HCT116 (cell line): ENCODE data around the gene HNRNPD. TPM values are rescaled to one million over a fixed set of nuclear protein-coding genes. Genes with fewer than 3 reads are reported as not detected.

Experiments
- ATAC-seq: fragments of 200-7000 bp; cut with Tn5 transposase; 2 replicates; pipeline ENCODE4 v1.9.1; 2020; ENCODE audit warnings: mild to moderate bottlenecking, moderate library complexity
- BruUV-seq: library from RNA; stranded (reverse); fragments of 400-500 nt; replicated peaks from 2 replicates; lab custom pipeline; 2021; lab: Mats Ljungman, UMichigan
- CTCF ChIA-PET: fragments of 300-600 bp; sonication (Branson Sonifier 250); formaldehyde crosslinking; loops from one replicate; lab custom pipeline; 2021; ENCODE audit warnings: antibody characterized with exemption; lab: Charles Lee
- POLR2A ChIA-PET: fragments of 300-600, 350-600 bp; sonication (Branson Sonifier 250); formaldehyde crosslinking; loops from one replicate; lab custom pipeline; 2021; ENCODE audit warnings: antibody characterized with exemption; lab: Charles Lee
- RAD21 ChIA-PET, 2 experiments: fragments of 300-600 bp; sonication (Branson Sonifier 250); formaldehyde crosslinking; loops; one replicate each; lab custom pipeline; 2023; ENCODE audit warnings: low total read pairs in 2 of 2; ENCODE audit not compliant: uncharacterized antibody in 2 of 2, unreplicated experiment in 2 of 2, low non-redundant PET in 1 of 2; lab: Charles Lee
- DNase-seq: peaks from one replicate; pipeline ENCODE4 v3.0.0-alpha.2; 2010; ENCODE audit warnings: low read depth, low spot score
- H2AFZ ChIP-seq: fragments of 200-600 bp; shearing (Covaris generic), sonication (generic); 2 replicates; pipeline ENCODE4 v1.6.1; 2017; ENCODE audit warnings: low read depth, mixed run types, mixed read lengths, antibody characterized with exemption, low read length; ENCODE audit not compliant: poor library complexity, severe bottlenecking
- H3K27ac ChIP-seq: 2 replicates; pipeline ENCODE4 v1.5.1; 2012; ENCODE audit warnings: low read depth, low read length
- H3K27me3 ChIP-seq: fragments of 200-600 bp; sonication (generic); 2 replicates; pipeline ENCODE4 v1.6.1; 2016; ENCODE audit warnings: mixed run types, low read length, mixed read lengths; ENCODE audit not compliant: insufficient read depth
- H3K36me3 ChIP-seq, 2 experiments: fragments of 200-500 bp in 1 of 2; fragments of 200-600 bp in 1 of 2; sonication (Bioruptor generic) in 1 of 2; sonication (generic) in 1 of 2; 2 replicates each; pipeline versions ENCODE4 v1.5.1 to v1.6.1; 2014 to 2016; ENCODE audit warnings: low read length in 2 of 2, inconsistent platforms in 1 of 2, mixed read lengths in 1 of 2, mixed run types in 1 of 2; ENCODE audit not compliant: insufficient read depth in 2 of 2, control insufficient read depth in 1 of 2
- H3K4me1 ChIP-seq, 2 experiments: fragments of 200-600 bp in 1 of 2; sonication (generic) in 1 of 2; 2 replicates each; pipeline versions ENCODE4 v1.5.1 to v1.6.1; 2012 to 2017; ENCODE audit warnings: low read length in 2 of 2, inconsistent platforms in 1 of 2, mild to moderate bottlenecking in 1 of 2, mixed read lengths in 1 of 2, mixed run types in 1 of 2, moderate library complexity in 1 of 2; ENCODE audit not compliant: insufficient read depth in 2 of 2, control insufficient read depth in 1 of 2
- H3K4me2 ChIP-seq: fragments of 200-600 bp; sonication (generic); 2 replicates; pipeline ENCODE4 v1.6.1; 2017; ENCODE audit warnings: mixed run types, low read length, mixed read lengths
- H3K4me3 ChIP-seq, 2 experiments: fragments of 200-600 bp in 1 of 2; sonication (generic) in 1 of 2; replicated peaks in 1 of 2; 2 replicates each; pipeline ENCODE4 v1.5.1; 2011 to 2016; ENCODE audit warnings: low read length in 2 of 2, control low read depth in 1 of 2, low read depth in 1 of 2, mild to moderate bottlenecking in 1 of 2, mixed read lengths in 1 of 2, mixed run types in 1 of 2
- H3K79me2 ChIP-seq: fragments of 200-600 bp; sonication (generic); 2 replicates; pipeline ENCODE4 v1.6.1; 2017; ENCODE audit warnings: mild to moderate bottlenecking, mixed run types, low read length, moderate library complexity, mixed read lengths; ENCODE audit not compliant: insufficient read depth
- H3K9ac ChIP-seq: fragments of 200-600 bp; sonication (generic); 2 replicates; pipeline ENCODE4 v1.6.1; 2016; ENCODE audit warnings: low read length, mixed read lengths
- H3K9me2 ChIP-seq: fragments of 200-600 bp; sonication (generic), shearing (Covaris generic); 2 replicates; pipeline ENCODE4 v1.6.1; 2017; ENCODE audit warnings: mixed run types, mild to moderate bottlenecking, moderate library complexity; ENCODE audit not compliant: insufficient read depth
- H3K9me3 ChIP-seq, 2 experiments: fragments of 200-500 bp in 1 of 2; fragments of 200-600 bp in 1 of 2; sonication (Bioruptor generic) in 1 of 2; sonication (generic) in 1 of 2; 2 replicates each; pipeline ENCODE4 v1.6.1; 2014 to 2017; ENCODE audit warnings: low read length in 2 of 2, mixed read lengths in 2 of 2, inconsistent platforms in 1 of 2, low read depth in 1 of 2, mild to moderate bottlenecking in 1 of 2, mixed run types in 1 of 2, moderate library complexity in 1 of 2; ENCODE audit not compliant: control insufficient read depth in 1 of 2, insufficient read depth in 1 of 2
- H4K20me1 ChIP-seq: fragments of 200-600 bp; sonication (generic), shearing (Covaris generic); 2 replicates; pipeline ENCODE4 v1.6.1; 2017; ENCODE audit warnings: mixed run types, mild to moderate bottlenecking, moderate library complexity; ENCODE audit not compliant: insufficient read depth
- CBX3 ChIP-seq: IDR thresholded peaks from 2 replicates; pipeline ENCODE4 v1.6.1; 2012; ENCODE audit warnings: low read depth
- CEBPB ChIP-seq: IDR thresholded peaks from 2 replicates; pipeline ENCODE4 v1.6.1; 2012; ENCODE audit warnings: low read depth
- EGR1 ChIP-seq: IDR thresholded peaks from 2 replicates; pipeline ENCODE4 v1.6.1; 2012; ENCODE audit warnings: low read depth
- ELF1 ChIP-seq: IDR thresholded peaks from 2 replicates; pipeline ENCODE4 v1.6.1; 2012; ENCODE audit warnings: low read depth, borderline replicate concordance
- EZH2 ChIP-seq: fragments of 200-600 bp; sonication (generic); IDR thresholded peaks from 2 replicates; pipeline ENCODE4 v1.6.1; 2017; ENCODE audit warnings: antibody characterized with exemption, mixed run types
- EZH2phosphoT487 ChIP-seq: fragments of 200-600 bp; IDR thresholded peaks from 2 replicates; pipeline ENCODE4 v1.6.1; 2018; ENCODE audit warnings: antibody characterized with exemption, borderline replicate concordance
- FOSL1 ChIP-seq: IDR thresholded peaks from 2 replicates; pipeline ENCODE4 v1.6.1; 2012; ENCODE audit warnings: low read depth
- JUND ChIP-seq: IDR thresholded peaks from 2 replicates; pipeline ENCODE4 v1.6.1; 2012
- POLR2AphosphoS5 ChIP-seq: IDR thresholded peaks from 2 replicates; pipeline ENCODE4 v1.6.1; 2011; ENCODE audit warnings: mild to moderate bottlenecking, low read depth, low read length, moderate library complexity
- RAD21 ChIP-seq: IDR thresholded peaks from 2 replicates; pipeline ENCODE4 v1.6.1; 2012; ENCODE audit warnings: low read depth, mild to moderate bottlenecking
- SP1 ChIP-seq: IDR thresholded peaks from 2 replicates; pipeline ENCODE4 v1.6.1; 2012; ENCODE audit warnings: low read depth
- SRF ChIP-seq: IDR thresholded peaks from 2 replicates; pipeline ENCODE4 v1.6.1; 2012; ENCODE audit warnings: low read depth
- YY1 ChIP-seq: IDR thresholded peaks from 2 replicates; pipeline ENCODE4 v1.6.1; 2011; ENCODE audit warnings: low read length, low read depth, moderate library complexity, mild to moderate bottlenecking; ENCODE audit not compliant: insufficient replicate concordance; ENCODE audit errors: extremely low read depth
- ZFX ChIP-seq: fragments of 450-650 bp; IDR thresholded peaks from 2 replicates; pipeline ENCODE4 v1.6.1; 2017
- ZNF274 ChIP-seq: fragments of 200-500 bp; sonication (Bioruptor generic); IDR thresholded peaks from 2 replicates; pipeline ENCODE4 v1.6.1; 2014; ENCODE audit warnings: mild to moderate bottlenecking, low read depth, low read length, inconsistent platforms
- intact Hi-C: fragments of 100-400 bp; cut with micrococcal nuclease; formaldehyde crosslinking; loops from 2 replicates; pipeline ENCODE4 v1.10.0; 2022
- total RNA-seq: library from RNA; stranded (reverse); gene quantifications from one replicate; pipeline ENCODE4 v1.2.1, GENCODE V29; 2021; ENCODE audit not compliant: unreplicated experiment
- TF ChIP-seq, protein P1 (sequence below): IDR thresholded peaks from 2 replicates; pipeline ENCODE4 v1.6.1; 2011; ENCODE audit warnings: mild to moderate bottlenecking, low read length, moderate library complexity; ENCODE audit not compliant: insufficient replicate concordance; ENCODE audit errors: extremely low read depth
- TF ChIP-seq, protein P2 (sequence below): IDR thresholded peaks from 2 replicates; pipeline ENCODE4 v1.6.1; 2012
- TF ChIP-seq, protein P3 (sequence below), 3 experiments: fragments of 200-600 bp in 1 of 3; sonication (generic) in 1 of 3; IDR thresholded peaks in 2 of 3; conservative IDR thresholded peaks in 1 of 3; 2 replicates each; pipeline ENCODE4 v1.5.1; 2012 to 2017; ENCODE audit warnings: low read depth in 2 of 3, low read length in 2 of 3, antibody characterized with exemption in 1 of 3, borderline replicate concordance in 1 of 3, control low read depth in 1 of 3, mild to moderate bottlenecking in 1 of 3, mixed read lengths in 1 of 3, mixed run types in 1 of 3, moderate library complexity in 1 of 3; ENCODE audit not compliant: insufficient read depth in 1 of 3
- TF ChIP-seq, protein P4 (sequence below): IDR thresholded peaks from 2 replicates; pipeline ENCODE4 v1.6.1; 2012
- TF ChIP-seq, protein P5 (sequence below): IDR thresholded peaks from 2 replicates; pipeline ENCODE4 v1.6.1; 2012; ENCODE audit warnings: low read depth

Gene HNRNPD
- total RNA-seq, 1 experiment from 2014 or later: 357 TPM

DNA sequence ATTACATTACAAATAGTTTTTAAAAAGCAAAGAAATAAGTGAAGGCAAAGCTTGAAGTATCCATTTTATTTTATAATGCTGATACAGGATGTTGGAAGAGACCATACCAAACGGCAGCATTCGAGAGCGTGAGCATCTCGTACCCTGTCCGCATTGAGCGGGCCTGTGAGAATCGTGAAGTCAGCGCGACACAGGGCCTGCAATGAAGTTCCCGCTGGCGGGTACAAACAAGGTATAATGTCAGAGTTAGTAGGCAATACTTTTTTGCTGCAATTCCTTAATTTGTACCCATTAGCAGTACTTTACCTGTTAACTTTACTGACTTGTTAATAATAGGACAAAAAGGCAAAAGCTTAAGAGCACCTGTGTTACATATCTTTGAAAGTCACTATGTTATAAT is 19.0 kb downstream of the HNRNPD start:
- BruUV-seq: no TSS peak
- intact Hi-C loops: loop anchor here (10.0 kb wide), 1 partner anchor 890 kb away; no protein-coding TSS in a partner anchor
- H2AFZ ChIP-seq: no peak overlapping the region
- POLR2A ChIA-PET: interaction anchor here (0.5 to 1.1 kb wide), 3 partner anchors 16 to 647 kb away, joined by 3 to 6 read pairs (median 3); no protein-coding TSS in a partner anchor
- no peak overlapping the region for H3K4me3 ChIP-seq
- no peak for DNase-seq
- H3K4me2 ChIP-seq: no peak overlapping the region
- no peak overlapping the region for H3K27ac ChIP-seq
- H3K79me2 ChIP-seq: peaks cover 91% of the 10 kb centered on the region
- no peaks in the 10 kb centered on the region for H3K4me1 ChIP-seq
- peaks cover 68 to 76% of the 10 kb centered on the region in 2 experiments for H3K36me3 ChIP-seq
- RAD21 ChIA-PET: no interaction called here
- CTCF ChIA-PET: interaction anchor here (1.0 kb wide), 1 partner anchor 70 kb away, joined by 3 read pairs; no protein-coding TSS in a partner anchor
- H3K9me3 ChIP-seq: no peaks in the 10 kb centered on the region
- H3K9ac ChIP-seq: no peak overlapping the region
- H4K20me1 ChIP-seq: peaks cover 67% of the 10 kb centered on the region
- TF ChIP-seq EGR1 (no peak), CEBPB (no peak), SP1 (no peak), ELF1 (no peak), ZFX (no peak), POLR2AphosphoS5 (no peak), SRF (no peak), YY1 (no peak), RAD21 (no peak), CBX3 (no peak), ZNF274 (no peak), EZH2 (no peak), JUND (no peak), EZH2phosphoT487 (no peak), FOSL1 (no peak)
- TF ChIP-seq, protein P1, sequence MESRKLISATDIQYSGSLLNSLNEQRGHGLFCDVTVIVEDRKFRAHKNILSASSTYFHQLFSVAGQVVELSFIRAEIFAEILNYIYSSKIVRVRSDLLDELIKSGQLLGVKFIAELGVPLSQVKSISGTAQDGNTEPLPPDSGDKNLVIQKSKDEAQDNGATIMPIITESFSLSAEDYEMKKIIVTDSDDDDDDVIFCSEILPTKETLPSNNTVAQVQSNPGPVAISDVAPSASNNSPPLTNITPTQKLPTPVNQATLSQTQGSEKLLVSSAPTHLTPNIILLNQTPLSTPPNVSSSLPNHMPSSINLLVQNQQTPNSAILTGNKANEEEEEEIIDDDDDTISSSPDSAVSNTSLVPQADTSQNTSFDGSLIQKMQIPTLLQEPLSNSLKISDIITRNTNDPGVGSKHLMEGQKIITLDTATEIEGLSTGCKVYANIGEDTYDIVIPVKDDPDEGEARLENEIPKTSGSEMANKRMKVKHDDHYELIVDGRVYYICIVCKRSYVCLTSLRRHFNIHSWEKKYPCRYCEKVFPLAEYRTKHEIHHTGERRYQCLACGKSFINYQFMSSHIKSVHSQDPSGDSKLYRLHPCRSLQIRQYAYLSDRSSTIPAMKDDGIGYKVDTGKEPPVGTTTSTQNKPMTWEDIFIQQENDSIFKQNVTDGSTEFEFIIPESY: no peak
- TF ChIP-seq, protein P2, sequence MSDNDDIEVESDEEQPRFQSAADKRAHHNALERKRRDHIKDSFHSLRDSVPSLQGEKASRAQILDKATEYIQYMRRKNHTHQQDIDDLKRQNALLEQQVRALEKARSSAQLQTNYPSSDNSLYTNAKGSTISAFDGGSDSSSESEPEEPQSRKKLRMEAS: no peak
- TF ChIP-seq, protein P3, sequence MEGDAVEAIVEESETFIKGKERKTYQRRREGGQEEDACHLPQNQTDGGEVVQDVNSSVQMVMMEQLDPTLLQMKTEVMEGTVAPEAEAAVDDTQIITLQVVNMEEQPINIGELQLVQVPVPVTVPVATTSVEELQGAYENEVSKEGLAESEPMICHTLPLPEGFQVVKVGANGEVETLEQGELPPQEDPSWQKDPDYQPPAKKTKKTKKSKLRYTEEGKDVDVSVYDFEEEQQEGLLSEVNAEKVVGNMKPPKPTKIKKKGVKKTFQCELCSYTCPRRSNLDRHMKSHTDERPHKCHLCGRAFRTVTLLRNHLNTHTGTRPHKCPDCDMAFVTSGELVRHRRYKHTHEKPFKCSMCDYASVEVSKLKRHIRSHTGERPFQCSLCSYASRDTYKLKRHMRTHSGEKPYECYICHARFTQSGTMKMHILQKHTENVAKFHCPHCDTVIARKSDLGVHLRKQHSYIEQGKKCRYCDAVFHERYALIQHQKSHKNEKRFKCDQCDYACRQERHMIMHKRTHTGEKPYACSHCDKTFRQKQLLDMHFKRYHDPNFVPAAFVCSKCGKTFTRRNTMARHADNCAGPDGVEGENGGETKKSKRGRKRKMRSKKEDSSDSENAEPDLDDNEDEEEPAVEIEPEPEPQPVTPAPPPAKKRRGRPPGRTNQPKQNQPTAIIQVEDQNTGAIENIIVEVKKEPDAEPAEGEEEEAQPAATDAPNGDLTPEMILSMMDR (IDR thresholded peaks at IDR 0.05 in 2 of 3, conservative IDR thresholded peaks at IDR 0.05 in 1 of 3; ENCODE audit: borderline replicate concordance in 1 of 3, insufficient read depth in 1 of 3, low read depth in 2 of 3, low read length in 2 of 3): no peak
- TF ChIP-seq, protein P4, sequence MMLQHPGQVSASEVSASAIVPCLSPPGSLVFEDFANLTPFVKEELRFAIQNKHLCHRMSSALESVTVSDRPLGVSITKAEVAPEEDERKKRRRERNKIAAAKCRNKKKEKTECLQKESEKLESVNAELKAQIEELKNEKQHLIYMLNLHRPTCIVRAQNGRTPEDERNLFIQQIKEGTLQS: no peak
- TF ChIP-seq, protein P5, sequence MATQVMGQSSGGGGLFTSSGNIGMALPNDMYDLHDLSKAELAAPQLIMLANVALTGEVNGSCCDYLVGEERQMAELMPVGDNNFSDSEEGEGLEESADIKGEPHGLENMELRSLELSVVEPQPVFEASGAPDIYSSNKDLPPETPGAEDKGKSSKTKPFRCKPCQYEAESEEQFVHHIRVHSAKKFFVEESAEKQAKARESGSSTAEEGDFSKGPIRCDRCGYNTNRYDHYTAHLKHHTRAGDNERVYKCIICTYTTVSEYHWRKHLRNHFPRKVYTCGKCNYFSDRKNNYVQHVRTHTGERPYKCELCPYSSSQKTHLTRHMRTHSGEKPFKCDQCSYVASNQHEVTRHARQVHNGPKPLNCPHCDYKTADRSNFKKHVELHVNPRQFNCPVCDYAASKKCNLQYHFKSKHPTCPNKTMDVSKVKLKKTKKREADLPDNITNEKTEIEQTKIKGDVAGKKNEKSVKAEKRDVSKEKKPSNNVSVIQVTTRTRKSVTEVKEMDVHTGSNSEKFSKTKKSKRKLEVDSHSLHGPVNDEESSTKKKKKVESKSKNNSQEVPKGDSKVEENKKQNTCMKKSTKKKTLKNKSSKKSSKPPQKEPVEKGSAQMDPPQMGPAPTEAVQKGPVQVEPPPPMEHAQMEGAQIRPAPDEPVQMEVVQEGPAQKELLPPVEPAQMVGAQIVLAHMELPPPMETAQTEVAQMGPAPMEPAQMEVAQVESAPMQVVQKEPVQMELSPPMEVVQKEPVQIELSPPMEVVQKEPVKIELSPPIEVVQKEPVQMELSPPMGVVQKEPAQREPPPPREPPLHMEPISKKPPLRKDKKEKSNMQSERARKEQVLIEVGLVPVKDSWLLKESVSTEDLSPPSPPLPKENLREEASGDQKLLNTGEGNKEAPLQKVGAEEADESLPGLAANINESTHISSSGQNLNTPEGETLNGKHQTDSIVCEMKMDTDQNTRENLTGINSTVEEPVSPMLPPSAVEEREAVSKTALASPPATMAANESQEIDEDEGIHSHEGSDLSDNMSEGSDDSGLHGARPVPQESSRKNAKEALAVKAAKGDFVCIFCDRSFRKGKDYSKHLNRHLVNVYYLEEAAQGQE: no peak
- TF ChIP-seq, all 23 proteins: peak for 0
- no peak for ATAC-seq
- H3K9me2 ChIP-seq: no peaks in the 10 kb centered on the region
- H3K27me3 ChIP-seq: no peaks in the 10 kb centered on the region
